ENCODE data around the gene ADSS1. TPM values are rescaled to one million over a fixed set of nuclear protein-coding genes. Genes with fewer than 3 reads are reported as not detected.

ADSS1 gene
- total RNA-seq, 1 donor from 2014 or later: 10.3 TPM

DNA sequence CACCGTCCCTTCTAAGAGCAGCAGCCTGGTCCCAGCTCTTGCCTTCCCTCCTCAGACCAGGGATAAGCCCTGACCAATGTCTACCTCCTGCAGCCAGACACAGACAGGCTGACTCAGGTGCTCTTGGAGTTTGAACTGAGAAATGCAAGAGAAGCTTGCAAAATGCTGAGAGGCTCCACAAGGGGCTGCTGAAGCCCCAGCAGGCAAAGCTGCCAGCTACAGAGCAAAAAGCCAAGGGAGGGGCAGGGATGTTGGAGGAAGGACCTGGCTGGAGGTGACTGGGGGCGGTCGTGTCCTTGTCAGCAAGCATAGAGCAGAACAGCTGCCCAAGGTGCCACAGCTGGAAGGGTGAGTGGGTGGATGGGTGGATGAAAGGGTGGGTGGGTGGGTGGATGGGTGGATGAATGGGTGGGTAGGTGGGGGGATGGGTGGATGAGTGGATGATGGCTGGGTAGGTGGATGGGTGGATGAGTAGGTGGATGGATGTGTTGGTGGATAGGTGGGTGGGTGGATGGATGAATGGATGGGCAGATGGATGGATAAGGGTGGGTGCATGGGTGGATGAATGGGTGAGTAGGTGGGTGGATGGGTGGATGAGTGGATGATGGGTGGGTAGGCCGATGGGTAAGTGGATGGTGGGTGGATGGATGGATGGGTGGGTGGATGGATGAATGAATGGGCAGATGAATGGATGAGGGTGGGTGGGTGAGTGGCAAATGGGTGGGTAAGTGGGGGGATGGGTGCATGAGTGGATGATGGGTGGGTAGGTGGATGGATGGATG is 38.6 kb upstream of the ADSS1 start:
- no peak overlapping the region for H3K4me3 ChIP-seq
- no peak overlapping the region for H3K27ac ChIP-seq
- peaks cover 58% of the 10 kb centered on the region for H3K4me1 ChIP-seq
- intact Hi-C loops (cut with DNase I): no loop called here
- no peak for TF ChIP-seq POLR2A (IDR thresholded peaks at IDR 0.05)
- TF ChIP-seq POLR2AphosphoS5 (IDR thresholded peaks at IDR 0.05; ENCODE audit: insufficient read depth in 1 of 2, low read depth in 1 of 2): no peak
- no peak for TF ChIP-seq CTCF (IDR thresholded peaks at IDR 0.05)
- H3K36me3 ChIP-seq: no peaks in the 10 kb centered on the region
- H3K27me3 ChIP-seq: no peaks in the 10 kb centered on the region
- no peak for DNase-seq (ENCODE audit: extremely low spot score in 2 of 2)
- no peaks in the 10 kb centered on the region for H3K9me3 ChIP-seq

GRCh38 chr14:104685998-104686610 is 37.9 kb upstream of the ADSS1 start:
- H3K36me3 ChIP-seq: no peaks in the 10 kb centered on the region
- H3K9me3 ChIP-seq: no peaks in the 10 kb centered on the region
- no peaks in the 10 kb centered on the region for H3K27me3 ChIP-seq
- no peak for TF ChIP-seq POLR2AphosphoS5 (IDR thresholded peaks at IDR 0.05; ENCODE audit: insufficient read depth in 1 of 2, low read depth in 1 of 2)
- no peak overlapping the region for H3K27ac ChIP-seq
- no peak for DNase-seq (ENCODE audit: extremely low spot score in 2 of 2)
- H3K4me1 ChIP-seq: peaks cover 58% of the 10 kb centered on the region
- intact Hi-C loops (cut with DNase I): no loop called here
- no peak overlapping the region for H3K4me3 ChIP-seq

- DNase-seq (ENCODE audit: extremely low spot score in 2 of 2): no peak
- H3K36me3 ChIP-seq: no peaks in the 10 kb centered on the region
- intact Hi-C loops (cut with DNase I): no loop called here
- H3K4me1 ChIP-seq: peaks cover 58% of the 10 kb centered on the region
- H3K27ac ChIP-seq: no peak overlapping the region
- no peak for TF ChIP-seq POLR2A (IDR thresholded peaks at IDR 0.05)
- no peaks in the 10 kb centered on the region for H3K27me3 ChIP-seq
- H3K9me3 ChIP-seq: no peaks in the 10 kb centered on the region
- no peak overlapping the region for H3K4me3 ChIP-seq
Measured at GRCh38 chr14:104686624-104687517, 37.2 kb upstream of the ADSS1 start.

DNA sequence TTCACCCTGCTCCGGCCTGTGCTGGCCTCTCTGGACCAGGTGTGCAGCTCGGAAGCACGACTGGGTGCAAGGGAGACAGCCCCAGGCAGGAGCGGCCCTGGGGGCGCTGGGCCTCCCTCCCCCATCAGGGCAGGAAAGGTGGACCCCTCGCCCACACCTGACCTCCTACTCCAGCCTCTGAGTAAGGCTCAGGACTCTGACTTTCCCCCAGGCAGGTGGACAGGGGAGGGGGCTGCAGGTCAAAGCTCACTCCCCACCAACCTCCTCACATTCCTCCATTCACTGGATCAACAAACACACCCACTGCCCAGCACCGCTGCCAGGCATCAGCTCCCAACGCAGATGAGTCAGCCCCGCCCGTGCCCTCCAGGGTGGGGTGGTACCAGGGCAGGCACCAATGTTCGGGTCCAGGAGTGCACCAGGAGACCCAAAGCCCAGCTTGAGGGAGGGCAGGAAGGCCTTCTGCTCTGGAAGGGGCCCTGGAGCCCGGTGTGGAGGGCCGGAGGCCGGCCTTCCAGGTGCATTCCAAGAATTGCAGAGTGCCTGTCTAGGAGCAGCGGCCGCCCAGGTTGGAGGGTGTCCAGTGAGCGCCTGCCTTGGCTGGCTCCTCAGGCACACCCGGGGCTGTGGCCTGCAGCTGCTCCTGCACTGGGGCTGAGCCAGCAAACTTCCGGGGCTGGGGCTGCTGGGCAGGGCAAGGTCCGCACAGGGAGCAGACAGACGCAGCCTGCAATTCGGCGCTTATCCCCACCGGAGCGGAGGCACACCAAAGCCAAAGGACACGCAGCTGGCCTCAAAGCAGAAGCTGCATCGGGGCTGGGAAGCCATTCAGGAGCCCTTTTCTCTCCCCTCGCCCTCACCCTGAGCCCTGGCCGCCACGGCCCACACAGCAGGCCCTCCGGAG is 36.2 kb upstream of the ADSS1 start:
- TF ChIP-seq CTCF (IDR thresholded peaks at IDR 0.05): no peak
- TF ChIP-seq POLR2A (IDR thresholded peaks at IDR 0.05): no peak
- no peak for TF ChIP-seq POLR2AphosphoS5 (IDR thresholded peaks at IDR 0.05; ENCODE audit: insufficient read depth in 1 of 2, low read depth in 1 of 2)
- Histone ChIP-seq H3K36me3 (no peaks in the 10 kb centered on the region), H3K9me3 (no peaks in the 10 kb centered on the region), H3K4me1 (peaks cover 58% of the 10 kb centered on the region), H3K27ac (peak overlapping the region; percentile 91), H3K27me3 (no peaks in the 10 kb centered on the region), H3K4me3 (no peak overlapping the region)
- no peak for DNase-seq (ENCODE audit: extremely low spot score in 2 of 2)
- intact Hi-C loops (cut with DNase I): no loop called here

DNA sequence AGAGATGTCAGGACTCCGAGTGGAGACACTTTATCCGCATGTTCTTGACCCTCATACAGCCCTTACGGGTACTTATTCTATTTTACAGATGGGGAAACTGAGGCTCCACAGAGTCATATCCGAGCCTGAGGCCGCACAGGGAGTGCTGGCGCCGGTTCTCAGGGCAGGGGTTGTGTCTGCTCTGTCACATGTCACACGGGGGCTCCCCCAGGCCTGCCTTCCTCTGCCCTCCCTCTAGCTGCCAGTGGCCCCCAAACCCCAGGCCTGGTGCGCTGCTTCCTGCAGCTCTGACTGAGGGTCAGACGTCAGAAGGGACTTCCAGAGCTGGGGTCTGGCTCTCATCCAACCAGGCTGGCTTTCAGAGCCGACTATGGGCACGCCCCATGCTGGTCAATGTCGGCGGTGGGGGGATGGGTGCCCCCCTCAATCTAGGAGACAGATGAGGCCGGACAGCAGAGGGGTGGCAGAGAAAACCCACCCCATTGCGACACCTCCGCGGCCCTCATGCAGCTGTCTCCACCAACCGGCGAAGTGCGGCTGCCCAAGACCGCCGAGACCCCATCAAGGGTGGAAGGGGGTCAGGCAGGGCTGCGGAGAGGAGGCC is 35.4 kb upstream of the ADSS1 start:
- peak overlapping the region; percentile 91 for H3K27ac ChIP-seq
- no peak for DNase-seq (ENCODE audit: extremely low spot score in 2 of 2)
- peaks cover 65% of the 10 kb centered on the region for H3K4me1 ChIP-seq
- TF ChIP-seq POLR2AphosphoS5 (IDR thresholded peaks at IDR 0.05; ENCODE audit: insufficient read depth in 1 of 2, low read depth in 1 of 2) (no peak), CTCF (IDR thresholded peaks at IDR 0.05) (no peak), POLR2A (IDR thresholded peaks at IDR 0.05) (no peak)
- H3K9me3 ChIP-seq: no peaks in the 10 kb centered on the region
- H3K36me3 ChIP-seq: no peaks in the 10 kb centered on the region
- no peaks in the 10 kb centered on the region for H3K27me3 ChIP-seq
- H3K4me3 ChIP-seq: peak overlapping the region; percentile 89 to 94
- intact Hi-C loops (cut with DNase I): no loop called here

Data from vagina (tissue), 2 donors.